ENCODE measurements around the gene ERMARD. TPM values are rescaled to one million over a fixed set of nuclear protein-coding genes. Genes with fewer than 3 reads are reported as not detected.

The ERMARD gene
- total RNA-seq, 1 donor from 2014 or later, result 31.3 TPM

DNA sequence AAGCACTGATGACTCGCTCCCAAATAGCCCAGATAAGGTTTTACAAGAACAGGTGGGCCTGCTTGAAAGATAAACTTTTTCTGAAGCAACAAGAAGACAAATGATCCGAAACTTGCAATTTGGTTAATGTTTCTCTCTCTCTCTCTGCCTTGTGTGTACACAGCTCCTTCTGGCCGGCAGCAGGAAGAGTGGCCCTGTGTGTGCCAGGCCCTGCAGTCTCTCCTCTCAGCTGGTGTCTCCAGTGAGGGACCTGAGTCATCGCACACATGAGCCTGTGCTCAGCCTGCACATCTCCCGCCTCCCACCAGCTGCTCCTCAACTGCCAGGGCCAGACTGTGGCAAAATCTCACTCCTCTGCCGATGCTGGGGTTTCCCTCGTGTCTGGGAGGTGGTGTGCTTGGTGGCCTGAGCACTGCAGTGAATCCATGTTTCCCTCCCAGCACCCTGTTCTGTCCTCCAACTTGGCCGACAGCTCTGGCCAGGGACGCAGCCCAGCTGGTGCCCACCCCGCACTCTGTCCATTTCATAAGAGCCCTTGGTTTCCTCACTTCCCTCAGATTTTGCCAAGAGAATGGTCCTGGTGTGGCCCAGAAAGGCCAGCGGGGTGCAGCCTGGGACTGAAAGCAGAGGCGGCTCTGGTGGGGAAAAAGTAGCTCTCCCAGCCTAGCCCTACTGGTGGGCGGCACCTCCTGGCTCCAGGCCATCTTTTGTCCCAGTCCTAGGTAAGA is 49.4 kb downstream of the ERMARD start:
- intact Hi-C loops (cut with micrococcal nuclease), result no loop called here

GRCh38 chr6:169801396-169802160 is 50.2 kb downstream of the ERMARD start:
- intact Hi-C loops (cut with micrococcal nuclease), result no loop called here

- intact Hi-C loops (cut with micrococcal nuclease), result no loop called here
Measured at GRCh38 chr6:169802790-169803189, 51.4 kb downstream of the ERMARD start.

- intact Hi-C loops (cut with micrococcal nuclease), result no loop called here
Measured at GRCh38 chr6:169803271-169803811, 51.9 kb downstream of the ERMARD start.

DNA sequence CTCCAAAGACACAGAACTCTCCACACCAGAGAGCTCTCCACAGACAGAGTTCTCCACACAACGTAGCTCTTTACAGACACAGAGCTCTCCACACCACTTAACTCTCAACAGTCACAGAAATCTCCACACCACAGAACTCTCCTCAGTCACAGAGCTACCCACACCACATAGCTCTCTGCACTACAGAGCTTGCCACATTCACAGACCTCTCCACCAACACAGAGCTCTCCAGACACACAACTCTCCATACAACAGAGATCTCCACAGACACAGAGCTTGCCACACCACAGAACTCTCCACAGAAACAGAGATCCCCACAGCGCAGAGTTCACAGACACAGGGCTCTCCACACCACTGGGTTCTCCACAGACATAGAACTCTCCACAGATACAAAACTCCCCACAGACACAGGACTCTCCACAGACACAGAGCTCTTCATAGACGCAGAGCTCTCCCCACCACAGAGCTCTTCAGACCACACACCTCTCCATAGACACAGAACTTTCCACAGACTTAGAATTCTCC is 52.5 kb downstream of the ERMARD start:
- intact Hi-C loops (cut with micrococcal nuclease), result no loop called here

DNA sequence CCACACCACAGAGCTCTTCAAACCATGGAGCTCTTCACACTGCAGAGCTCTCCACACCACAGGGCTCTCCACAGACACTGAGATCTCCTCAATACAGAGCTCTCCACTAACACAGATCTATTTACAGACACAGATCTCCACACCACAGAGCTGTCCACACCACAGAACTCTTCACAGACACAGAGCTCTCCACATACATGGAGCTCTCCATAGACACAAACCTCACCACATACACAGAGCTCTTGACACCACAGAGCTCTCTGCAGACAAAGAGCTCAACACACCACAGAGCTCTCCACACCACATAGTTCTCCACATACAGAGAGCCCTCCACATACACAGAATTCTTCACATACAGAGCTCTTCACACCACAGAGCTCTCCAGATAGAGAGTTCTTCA is 53.0 kb downstream of the ERMARD start:
- intact Hi-C loops (cut with micrococcal nuclease), result no loop called here

DNA sequence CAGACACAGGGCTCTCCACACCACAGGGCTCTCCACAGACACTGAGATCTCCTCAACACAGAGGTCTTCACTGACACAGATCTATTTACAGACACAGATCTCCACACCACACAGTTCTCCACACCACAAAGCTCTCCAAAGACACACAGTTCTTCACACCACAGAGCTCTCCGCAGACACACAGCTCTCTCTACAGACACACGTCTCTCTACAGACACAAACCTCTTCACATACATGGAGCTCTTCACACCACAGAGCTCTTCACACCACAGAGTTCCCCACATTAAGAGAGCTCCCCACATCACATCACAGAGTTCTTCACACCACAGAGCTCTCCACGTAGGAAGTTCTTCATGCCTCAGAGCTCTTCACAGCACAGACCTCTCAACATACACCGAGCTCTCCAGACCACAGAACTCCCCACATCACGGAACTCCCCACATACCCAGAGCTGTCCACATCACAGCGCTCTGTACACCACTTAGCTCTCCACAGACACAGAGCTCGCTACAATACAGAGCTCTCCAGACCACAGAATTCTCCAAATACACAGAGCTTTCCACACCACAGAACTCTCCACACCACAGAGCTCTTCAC is 53.9 kb downstream of the ERMARD start:
- intact Hi-C loops (cut with micrococcal nuclease), result no loop called here

DNA sequence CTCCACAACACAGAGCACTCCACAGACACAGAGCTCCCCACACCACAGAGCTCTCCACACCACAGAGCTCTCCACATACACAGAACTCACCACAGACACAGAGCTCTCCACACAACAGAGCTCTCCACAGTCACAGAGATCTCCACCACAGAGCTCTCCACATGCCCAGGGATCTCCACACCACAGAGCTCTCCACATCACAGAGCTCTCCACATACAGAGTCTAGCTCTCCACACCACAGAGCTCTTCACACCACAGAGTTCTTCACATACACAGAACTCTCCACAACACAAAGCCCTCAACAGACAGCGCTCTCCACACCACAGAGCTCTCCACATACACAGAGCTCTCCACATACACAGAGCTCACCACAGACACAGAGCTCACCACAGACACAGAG is 55.3 kb downstream of the ERMARD start:
- intact Hi-C loops (cut with micrococcal nuclease), result no loop called here

GRCh38 chr6:169807229-169807628 is 55.8 kb downstream of the ERMARD start:
- intact Hi-C loops (cut with micrococcal nuclease), result no loop called here

- intact Hi-C loops (cut with micrococcal nuclease), result no loop called here
Measured at GRCh38 chr6:169807699-169808607, 56.5 kb downstream of the ERMARD start.

- intact Hi-C loops (cut with micrococcal nuclease), result no loop called here
Measured at GRCh38 chr6:169808608-169808967, 57.2 kb downstream of the ERMARD start.

DNA sequence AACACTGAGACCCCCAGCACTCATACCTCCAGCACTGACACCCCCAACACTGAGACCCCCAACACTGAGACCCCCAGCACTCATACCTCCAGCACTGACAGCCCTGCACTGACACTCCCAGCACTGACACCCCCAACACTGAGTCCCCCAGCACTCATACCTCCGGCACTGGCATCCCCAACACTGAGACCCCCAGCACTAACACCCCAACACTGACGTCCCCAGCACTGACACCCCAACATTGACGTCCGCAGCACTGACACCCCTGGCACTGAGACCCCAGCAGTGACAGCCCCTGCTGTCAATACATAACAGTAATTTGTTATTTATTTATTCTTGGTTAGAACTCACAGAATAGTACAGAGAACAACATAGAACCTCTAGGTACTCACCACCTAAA is 58.0 kb downstream of the ERMARD start:
- intact Hi-C loops (cut with micrococcal nuclease), result no loop called here

GRCh38 chr6:169810066-169810989 is 58.9 kb downstream of the ERMARD start:
- intact Hi-C loops (cut with micrococcal nuclease), result no loop called here

DNA sequence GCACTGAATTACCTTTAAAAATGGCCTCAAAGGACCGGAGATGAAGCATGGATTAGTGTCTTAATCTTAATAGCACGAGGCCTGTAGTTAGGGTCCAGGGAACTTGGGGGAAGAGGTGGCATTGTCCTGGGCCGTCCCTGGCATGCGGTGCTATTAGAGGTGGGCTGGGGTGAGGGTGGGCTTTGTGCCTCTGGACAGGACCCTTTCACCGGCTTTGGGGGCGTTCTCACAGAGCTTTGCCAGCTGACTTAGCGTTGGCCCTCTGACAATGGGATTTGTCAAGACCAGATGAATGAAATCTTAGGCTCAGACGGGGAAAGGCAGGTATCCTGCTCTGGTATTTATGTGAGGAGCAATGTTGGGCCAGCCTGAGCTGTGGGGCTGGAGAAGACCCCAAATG is 59.6 kb downstream of the ERMARD start:
- intact Hi-C loops (cut with micrococcal nuclease), result no loop called here

- intact Hi-C loops (cut with micrococcal nuclease), result no loop called here
Measured at GRCh38 chr6:169811521-169812256, 60.3 kb downstream of the ERMARD start.

DNA sequence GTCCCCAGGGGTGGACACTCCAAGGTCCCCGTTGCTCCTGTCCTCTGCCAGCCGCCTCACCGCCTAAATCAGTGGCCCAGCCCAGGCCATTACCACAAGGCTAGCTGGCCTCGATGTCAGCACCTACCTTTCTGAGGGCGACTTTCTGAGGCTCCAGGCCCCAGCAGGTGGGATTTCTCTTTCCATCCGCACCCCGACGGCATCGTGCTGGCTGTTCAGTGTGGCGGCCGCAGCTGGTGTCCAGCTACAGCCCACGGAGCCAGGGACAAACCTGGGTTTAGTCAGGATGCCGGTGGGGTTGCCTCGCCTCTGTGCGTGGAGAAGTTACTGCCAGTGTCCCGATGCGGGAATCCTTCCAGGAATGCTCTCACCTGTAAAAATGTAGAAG is 60.8 kb downstream of the ERMARD start:
- intact Hi-C loops (cut with micrococcal nuclease), result no loop called here

DNA sequence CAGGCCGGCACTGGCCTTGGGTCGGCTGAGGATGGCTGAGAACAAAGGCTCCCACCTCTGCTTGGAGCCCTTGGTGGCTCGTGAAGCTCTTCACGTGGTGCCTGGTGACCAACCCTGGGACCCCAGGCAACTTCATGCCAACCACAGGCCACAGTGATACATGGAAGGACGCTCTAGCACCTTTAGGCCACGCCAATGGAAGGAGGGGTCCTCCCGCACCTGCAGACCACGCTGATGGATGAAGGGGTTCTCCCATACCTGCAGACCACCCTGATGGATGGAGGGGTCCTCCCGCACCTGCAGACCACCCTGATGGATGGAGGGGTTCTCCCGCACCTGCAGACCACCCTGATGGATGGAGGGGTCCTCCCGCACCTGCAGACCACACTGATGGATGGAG is 62.5 kb downstream of the ERMARD start:
- intact Hi-C loops (cut with micrococcal nuclease), result no loop called here

- intact Hi-C loops (cut with micrococcal nuclease), result no loop called here
Measured at GRCh38 chr6:169816054-169816453, 64.6 kb downstream of the ERMARD start.

GRCh38 chr6:169816975-169817374 is 65.6 kb downstream of the ERMARD start:
- intact Hi-C loops (cut with micrococcal nuclease), result no loop called here
